ENCODE data around the gene TBPL1. TPM values are rescaled to one million over a fixed set of nuclear protein-coding genes. Genes with fewer than 3 reads are reported as not detected.
A peak's percentile ranks its signal among the peaks of the same experiment; 100 is the strongest.

The TBPL1 gene
- total RNA-seq (2021) (39.8 to 44.0 TPM (median 42.1 TPM) in 3 replicates), Bru-seq, nascent RNA (percentile 88 among the genes with signal in this experiment)
- long read RNA-seq, experiment 1, full-length matches to known transcripts: 135 of 148 reads
- long read RNA-seq, experiment 1, partial matches to known transcripts: 0 of 148 reads
- long read RNA-seq, experiment 1, other reads (novel, unspliced or antisense): 13 of 148 reads
- long read RNA-seq, experiment 2, full-length matches to known transcripts: 29 of 41 reads
- long read RNA-seq, experiment 2, partial matches to known transcripts: 4 of 41 reads
- long read RNA-seq, experiment 2, other reads (novel, unspliced or antisense): 8 of 41 reads
- long read RNA-seq, experiment 3, full-length matches to known transcripts: 225 of 236 reads
- long read RNA-seq, experiment 3, partial matches to known transcripts: 0 of 236 reads
- long read RNA-seq, experiment 3, other reads (novel, unspliced or antisense): 11 of 236 reads

- ChIA-PET POLR2A (interaction anchor here (1.0 kb wide), 1 partner anchor 144 kb away, joined by 5 read pairs; no protein-coding TSS in a partner anchor), CTCF (interaction anchor here (0.6 to 2.7 kb wide), 8 partner anchors 9 to 168 kb away, joined by 3 to 14 read pairs (median 4); no protein-coding TSS in a partner anchor)
- Mint-ChIP-seq H3K27me3 (ENCODE audit: low read depth) (peaks cover 11% of the 10 kb centered on the region), H3K27ac (peak within 1 kb of the TSS; percentile 66), H3K9me3 (no peaks in the 10 kb centered on the region), H3K4me1 (peaks cover 40% of the 10 kb centered on the region), H3K4me3 (peak within 1 kb of the TSS; percentile 96), H3K36me3 (no peaks in the 10 kb centered on the region)
- ATAC-seq (peak; percentile 94), DNase-seq (ENCODE audit: low spot score) (peak; percentile 92)
- TF ChIP-seq GABPB1 (CRISPR knock-in tag; IDR thresholded peaks at IDR 0.05) (peak; percentile 87), TEAD1 (CRISPR knock-in tag; IDR thresholded peaks at IDR 0.05) (0 out of 2 replicates have a peak, but pooled peaks have one; percentile 52), ETV6 (CRISPR knock-in tag; IDR thresholded peaks at IDR 0.05) (peak; percentile 99), NFYB (CRISPR knock-in tag; conservative IDR thresholded peaks at IDR 0.05; ENCODE audit: low read depth) (no peak), MYBL2 (CRISPR knock-in tag; IDR thresholded peaks at IDR 0.05) (peak; percentile 62; the same call in 1 of the 2 replicates), AR (CRISPR knock-in tag; IDR thresholded peaks at IDR 0.05) (no peak), ZNF416 (CRISPR knock-in tag; IDR thresholded peaks at IDR 0.05) (no peak), ZNF281 (CRISPR knock-in tag; IDR thresholded peaks at IDR 0.05) (peak; percentile 59; the same call in 1 of the 2 replicates), ATF1 (CRISPR knock-in tag; IDR thresholded peaks at IDR 0.05) (no peak), NR3C1 (CRISPR knock-in tag; conservative IDR thresholded peaks at IDR 0.05; ENCODE audit: low read depth) (no peak), SP1 (CRISPR knock-in tag; conservative IDR thresholded peaks at IDR 0.05) (peak; percentile 83), CDX4 (CRISPR knock-in tag; IDR thresholded peaks at IDR 0.05; ENCODE audit: borderline replicate concordance) (no peak), USF2 (CRISPR knock-in tag; IDR thresholded peaks at IDR 0.05) (peak; percentile 23), ARID4B (CRISPR knock-in tag; IDR thresholded peaks at IDR 0.05; ENCODE audit: borderline replicate concordance) (0 out of 2 replicates have a peak, but pooled peaks have one; percentile 36), ATF6 (CRISPR knock-in tag; IDR thresholded peaks at IDR 0.05) (no peak), PREB (CRISPR knock-in tag; IDR thresholded peaks at IDR 0.05; ENCODE audit: borderline replicate concordance) (no peak), RELA (CRISPR knock-in tag; IDR thresholded peaks at IDR 0.05; ENCODE audit: borderline replicate concordance) (no peak), NFE2L1 (CRISPR knock-in tag; IDR thresholded peaks at IDR 0.05) (peak; percentile 19; the same call in 1 of the 2 replicates), CREM (CRISPR knock-in tag; IDR thresholded peaks at IDR 0.05) (peak; percentile 77; the same call in 1 of the 2 replicates)
Measured at GRCh38 chr6:133952815-133953633, at the start of gene TBPL1. Gene TBPL1, plus strand, starts transcription at chr6:133953224. Its CDS starts 26,902 bp downstream, at chr6:133980126.
